Stomach (tissue), 19 donors: ENCODE results near the gene FERMT3. TPM values are rescaled to one million over a fixed set of nuclear protein-coding genes. Genes with fewer than 3 reads are reported as not detected.
A peak's percentile ranks its signal among the peaks of the same experiment; 100 is the strongest.
"Not testable (repeated sequence)": the region's sequence is repeated elsewhere in the genome, so short reads cannot be mapped to it uniquely, and the experiment has no call there.

Experiments used
- DNase-seq, 2 donors: peaks; one replicate each; pipeline versions ENCODE4 v3.0.0 to v3.0.0-alpha.2; 2013 to 2019
- H3K27ac ChIP-seq, 5 donors: fragments of 200-600 bp in 4 of 5; sonication (generic) in 4 of 5; one replicate each; pipeline ENCODE4 v1.5.1; 2013 to 2019; ENCODE audit warnings: mild to moderate bottlenecking in 1 of 5, moderate library complexity in 1 of 5
- H3K27me3 ChIP-seq, 3 donors: fragments of 200-600 bp; sonication (generic); one replicate each; pipeline ENCODE4 v1.5.1; 2017 to 2019; ENCODE audit warnings: mixed run types in 1 of 3
- H3K36me3 ChIP-seq, 4 donors: fragments of 200-600 bp; sonication (generic); 1 replicate in 3 of 4; 2 replicates in 1 of 4; pipeline ENCODE4 v1.5.1; 2016 to 2019
- H3K4me1 ChIP-seq, 4 donors: fragments of 200-600 bp; sonication (generic); one replicate each; pipeline ENCODE4 v1.5.1; 2016 to 2019
- H3K4me3 ChIP-seq, 4 donors: fragments of 200-600 bp; sonication (generic) in 3 of 4; one replicate each; pipeline ENCODE4 v1.5.1; 2016 to 2019; ENCODE audit warnings: mild to moderate bottlenecking in 1 of 4
- H3K9me3 ChIP-seq, 4 donors: fragments of 200-600 bp; sonication (generic); one replicate each; pipeline ENCODE4 v1.5.1; 2016 to 2019
- EP300 ChIP-seq: sonication (generic); formaldehyde crosslinking; IDR thresholded peaks from one replicate; pipeline ENCODE4 v1.6.1; 2017; ENCODE audit warnings: antibody characterized with exemption
- POLR2A ChIP-seq, 4 donors: fragments of 450-650 bp; IDR thresholded peaks; one replicate each; pipeline ENCODE4 v1.6.1; 2016; ENCODE audit warnings: antibody characterized with exemption in 4 of 4, control low read depth in 2 of 4, mild to moderate bottlenecking in 1 of 4, moderate library complexity in 1 of 4
- POLR2AphosphoS5 ChIP-seq, 3 donors: sonication (generic); formaldehyde crosslinking; IDR thresholded peaks; one replicate each; pipeline ENCODE4 v1.6.1; 2016; ENCODE audit warnings: antibody characterized with exemption in 3 of 3
- WGBS, 5 donors: extraction: QIAGEN DNeasy Blood & Tissue Kit in 3 of 5; methylation state at CpG; one replicate each; pipeline versions ENCODE4 v1.1.5 to v1.1.7; 2013 to 2018; 5-methylcytosine and 5-hydroxymethylcytosine counted together
- intact Hi-C: fragments of 100-400 bp; cut with DNase I; formaldehyde crosslinking; loops from one replicate; pipeline ENCODE4 v1.15.1; 2023; ENCODE audit warnings: low total_unique reads
- long read RNA-seq, 10 donors: transcript quantifications; one replicate each; lab custom pipeline, GENCODE V29; 2026
- polyA plus RNA-seq, 3 donors: library from polyadenylated mRNA; stranded (reverse); fragments of 200-250 nt; gene quantifications; one replicate each; pipeline ENCODE4 v1.2.3, GENCODE V29; 2013
- total RNA-seq, 5 donors: library from RNA; depleted of rRNA; stranded (reverse); fragments of >200 nt; gene quantifications; one replicate each; pipeline versions ENCODE4 v1.1.0 to v1.2.3, GENCODE V29; 2014 to 2016
- TF ChIP-seq, protein P1 (sequence below), 7 experiments: fragments of 450-650 bp in 4 of 7; fragments of 200-600 bp in 3 of 7; sonication (generic) in 3 of 7; IDR thresholded peaks; one replicate each; pipeline ENCODE4 v1.5.1; 2016 to 2019; ENCODE audit warnings: antibody characterized with exemption in 7 of 7, control low read depth in 2 of 7, mild to moderate bottlenecking in 1 of 7
- donor health status: healthy with polysubstance abuse.
- donor health status: Bipolar disorder and iron deficiency.
- donor health status: healthy.

FERMT3 gene
- 10 to 100 TPM; 11.9 to 30.3 (median 17.9) TPM for total RNA-seq
- 10 to 100 TPM; 12.4 to 31.9 (median 19.5) TPM for polyA plus RNA-seq
- long read RNA-seq, donor 1: 0 reads
- long read RNA-seq, donor 2, partial matches to known transcripts: 0 of 2 reads
- long read RNA-seq, donor 2, other reads (novel, unspliced or antisense): 0 of 2 reads
- long read RNA-seq, donor 3: 0 reads
- long read RNA-seq, donor 4: 0 reads
- long read RNA-seq, donor 5, partial matches to known transcripts: 117 of 127 reads
- long read RNA-seq, donor 5, other reads (novel, unspliced or antisense): 9 of 127 reads
- long read RNA-seq, donor 6: 0 reads
- long read RNA-seq, donor 7, partial matches to known transcripts: 6 of 7 reads
- long read RNA-seq, donor 7, other reads (novel, unspliced or antisense): 0 of 7 reads
- long read RNA-seq, donor 8: 0 reads
- long read RNA-seq, donor 9, partial matches to known transcripts: 33 of 34 reads
- long read RNA-seq, donor 9, other reads (novel, unspliced or antisense): 0 of 34 reads
- long read RNA-seq, donor 10: 0 reads

DNA sequence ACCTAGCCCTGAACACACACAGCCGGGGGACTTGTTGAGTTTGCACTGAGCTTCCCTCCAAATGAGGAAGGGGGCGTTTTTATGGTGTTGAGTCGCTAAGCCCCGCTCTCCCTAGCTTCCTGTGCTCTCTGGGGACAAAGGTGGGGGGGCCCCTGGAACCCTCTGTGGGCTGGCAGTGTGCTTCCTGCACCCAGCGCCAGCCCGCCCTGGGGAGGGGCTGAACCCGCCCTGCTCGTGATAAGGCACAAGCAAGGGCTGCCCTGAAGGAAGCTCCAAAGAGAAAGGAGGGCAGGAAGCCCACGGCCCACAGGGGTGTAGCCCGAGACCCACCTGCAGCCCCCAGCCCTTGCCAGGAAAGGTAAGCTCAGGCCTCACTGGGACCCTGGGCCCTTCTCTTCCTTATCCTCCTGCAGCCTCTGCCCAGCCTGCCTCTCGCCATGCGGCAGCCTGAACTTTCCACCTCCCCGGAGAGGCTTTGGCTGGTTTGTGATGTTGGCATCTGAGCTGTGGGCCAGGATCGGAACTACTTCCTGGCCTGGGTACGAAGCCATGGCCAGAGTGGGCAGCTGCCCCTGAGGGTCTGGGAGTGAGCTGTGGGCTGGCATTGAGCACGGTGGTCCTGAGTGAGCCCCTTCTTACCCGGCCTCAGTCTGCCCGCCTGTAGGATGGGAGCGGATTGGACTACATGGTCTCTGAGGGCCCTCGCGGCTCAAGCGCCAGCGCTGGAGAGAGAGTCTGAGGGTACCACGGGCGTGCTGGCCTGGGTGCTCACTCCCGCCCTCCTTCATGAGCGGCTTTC, at the start of gene FERMT3:
TSS of gene FERMT3 (plus strand) at position 265 of the 799 bp plus-strand sequence. CDS start 644 bp downstream, outside the sequence.
- peak; percentile 83 to 87 for DNase-seq
- Histone ChIP-seq H3K4me1 (peaks cover 41 to 58% (median 49%) of the 10 kb centered on the region in 4 donors), H3K4me3 (peak within 1 kb of the TSS; percentile 38 to 52 (median 48)), H3K9me3 (no peaks in the 10 kb centered on the region), H3K36me3 (peaks cover 27 to 70% (median 52%) of the 10 kb centered on the region in 4 donors), H3K27me3 (no peaks in the 10 kb centered on the region), H3K27ac (peak within 1 kb of the TSS; percentile 57 to 91 (median 86))
- 29 to 63% (median 39%) methylated on average over 14 to 27 of the region's 27 CpGs for WGBS, 5 donors
- intact Hi-C loops: loop anchor here (10.0 kb wide), 1 partner anchor 88 kb away; the partner anchor contains the start of gene KCNK4
- TF ChIP-seq POLR2AphosphoS5 (IDR thresholded peaks at IDR 0.05) (peak in 2 of 3 donors; percentile 43 to 77), POLR2A (IDR thresholded peaks at IDR 0.05) (no peak), EP300 (no peak)

DNA sequence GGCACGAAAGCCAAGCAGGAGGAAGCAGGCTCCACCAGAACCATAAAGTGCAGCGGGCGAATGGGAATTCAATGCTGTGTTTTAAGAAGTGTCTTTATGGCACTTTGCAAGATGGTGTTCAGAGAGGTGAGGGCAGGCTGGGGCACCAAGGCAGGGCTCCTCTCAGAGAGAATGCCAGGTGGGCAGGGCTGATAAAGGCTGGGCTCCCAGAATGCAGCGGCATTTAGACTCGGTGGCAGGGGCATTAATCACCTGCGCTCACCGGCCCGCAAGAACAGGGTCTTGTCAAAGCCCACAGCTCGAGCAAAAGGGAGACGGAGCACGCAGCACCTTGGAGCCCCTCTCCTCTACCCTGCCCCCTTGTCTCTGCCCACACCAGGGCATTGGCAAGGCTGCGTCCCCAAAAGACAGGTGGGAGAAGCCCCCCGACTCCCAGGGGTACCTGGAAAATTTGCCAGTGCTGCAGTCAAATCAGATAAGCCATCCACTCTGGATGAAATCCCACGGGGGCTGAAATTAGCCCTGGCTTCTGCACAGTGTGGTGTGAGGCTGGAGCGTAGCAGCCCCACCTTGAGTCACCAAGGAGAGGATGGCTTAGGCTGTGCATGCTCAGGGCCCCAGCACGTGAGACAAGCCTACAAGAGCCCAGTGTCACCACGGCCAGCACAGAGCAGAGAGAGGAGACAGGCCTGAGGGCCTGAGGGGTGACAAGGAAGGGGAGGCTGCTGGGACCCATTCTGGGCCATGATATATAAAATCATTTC, 48.7 kb upstream of the FERMT3 start:
- no peak for DNase-seq
- Histone ChIP-seq H3K27me3 (no peaks in the 10 kb centered on the region), H3K4me1 (peaks cover 0 to 10% (median 6%) of the 10 kb centered on the region in 4 donors), H3K9me3 (no peaks in the 10 kb centered on the region), H3K36me3 (no peaks in the 10 kb centered on the region), H3K4me3 (no peak overlapping the region), H3K27ac (no peak overlapping the region)
- intact Hi-C loops: no loop called here
- TF ChIP-seq POLR2AphosphoS5 (IDR thresholded peaks at IDR 0.05): no peak
- TF ChIP-seq EP300: no peak
- TF ChIP-seq, protein P1, sequence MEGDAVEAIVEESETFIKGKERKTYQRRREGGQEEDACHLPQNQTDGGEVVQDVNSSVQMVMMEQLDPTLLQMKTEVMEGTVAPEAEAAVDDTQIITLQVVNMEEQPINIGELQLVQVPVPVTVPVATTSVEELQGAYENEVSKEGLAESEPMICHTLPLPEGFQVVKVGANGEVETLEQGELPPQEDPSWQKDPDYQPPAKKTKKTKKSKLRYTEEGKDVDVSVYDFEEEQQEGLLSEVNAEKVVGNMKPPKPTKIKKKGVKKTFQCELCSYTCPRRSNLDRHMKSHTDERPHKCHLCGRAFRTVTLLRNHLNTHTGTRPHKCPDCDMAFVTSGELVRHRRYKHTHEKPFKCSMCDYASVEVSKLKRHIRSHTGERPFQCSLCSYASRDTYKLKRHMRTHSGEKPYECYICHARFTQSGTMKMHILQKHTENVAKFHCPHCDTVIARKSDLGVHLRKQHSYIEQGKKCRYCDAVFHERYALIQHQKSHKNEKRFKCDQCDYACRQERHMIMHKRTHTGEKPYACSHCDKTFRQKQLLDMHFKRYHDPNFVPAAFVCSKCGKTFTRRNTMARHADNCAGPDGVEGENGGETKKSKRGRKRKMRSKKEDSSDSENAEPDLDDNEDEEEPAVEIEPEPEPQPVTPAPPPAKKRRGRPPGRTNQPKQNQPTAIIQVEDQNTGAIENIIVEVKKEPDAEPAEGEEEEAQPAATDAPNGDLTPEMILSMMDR (IDR thresholded peaks at IDR 0.05): no peak
- TF ChIP-seq POLR2A (IDR thresholded peaks at IDR 0.05): no peak
- WGBS, 5 donors: 80 to 93% (median 87%) methylated on average over 9 to 17 of the region's 17 CpGs

DNA sequence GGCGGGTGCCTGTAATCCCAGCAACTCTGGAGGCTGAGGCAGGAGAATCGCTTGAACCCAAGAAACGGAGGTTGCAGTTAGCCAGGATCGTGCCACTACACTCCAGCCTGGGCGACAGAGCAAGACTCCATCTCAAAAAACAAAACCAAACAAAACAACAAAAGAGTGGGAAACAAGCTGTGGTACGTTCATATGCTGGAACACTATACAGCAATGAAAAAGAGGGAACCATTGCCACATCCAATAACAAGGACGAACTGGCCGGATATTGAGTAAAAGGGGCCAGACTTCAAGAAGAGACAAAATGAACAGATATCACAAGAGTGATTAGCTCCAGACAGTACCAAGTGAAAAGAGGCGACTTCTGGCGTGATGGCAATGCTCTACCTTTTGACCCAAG, 45.5 kb upstream of the FERMT3 start:
- peaks cover 12 to 16% (median 14%) of the 10 kb centered on the region in 4 donors for H3K4me1 ChIP-seq
- no peak for TF ChIP-seq POLR2A (IDR thresholded peaks at IDR 0.05)
- H3K9me3 ChIP-seq: no peaks in the 10 kb centered on the region
- WGBS, 5 donors: 91 to 98% (median 96%) methylated on average over 10 of the region's 10 CpGs
- DNase-seq: no peak
- intact Hi-C loops: no loop called here
- H3K36me3 ChIP-seq: no peaks in the 10 kb centered on the region
- no peaks in the 10 kb centered on the region for H3K27me3 ChIP-seq
- no peak overlapping the region for H3K4me3 ChIP-seq
- no peak overlapping the region for H3K27ac ChIP-seq

DNA sequence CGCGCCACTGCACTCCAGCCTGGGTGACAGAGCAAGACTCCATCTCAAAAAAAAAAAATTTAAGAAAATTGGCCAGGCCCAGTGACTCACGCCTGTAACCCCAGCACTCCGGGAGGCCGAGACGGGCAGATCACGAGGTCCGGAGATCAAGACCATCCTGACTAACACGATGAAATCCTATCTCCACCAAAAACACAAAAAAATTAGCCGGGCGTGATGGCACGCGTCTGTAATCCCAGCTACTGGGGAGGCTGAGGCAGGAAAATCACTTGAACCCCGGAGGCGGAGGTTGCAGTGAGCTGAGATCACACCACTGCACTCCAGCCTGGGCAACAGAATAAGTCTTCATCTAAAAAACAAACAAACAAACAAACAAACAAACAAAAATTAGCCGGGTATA, 43.8 kb upstream of the FERMT3 start:
- H3K4me1 ChIP-seq: peaks cover 12 to 26% (median 25%) of the 10 kb centered on the region in 4 donors
- DNase-seq, intact Hi-C loops, H3K4me3 ChIP-seq, H3K9me3 ChIP-seq, H3K27ac ChIP-seq, H3K36me3 ChIP-seq, H3K27me3 ChIP-seq: not testable (repeated sequence)
- WGBS, 5 donors: 92 to 94% (median 93%) methylated on average over 16 of the region's 16 CpGs

DNA sequence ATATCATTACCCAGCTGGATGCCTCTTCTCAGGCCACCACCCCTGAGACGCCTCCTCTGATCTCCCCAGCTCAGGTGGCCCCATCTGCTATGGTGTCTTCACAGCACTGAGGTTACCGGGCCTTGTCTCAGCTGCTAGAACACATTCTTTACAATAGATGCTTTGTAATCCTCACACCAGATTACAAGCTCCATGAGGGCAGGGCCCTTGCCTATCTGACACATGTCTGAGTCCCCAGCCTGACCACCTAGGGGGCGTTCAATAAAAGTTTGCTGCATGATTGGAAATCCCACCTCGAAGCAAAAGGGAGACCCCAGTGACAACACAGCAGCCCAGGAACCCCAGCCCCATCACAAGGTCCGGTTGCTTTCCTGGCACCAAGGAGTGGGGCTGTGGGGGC, 42.6 kb upstream of the FERMT3 start:
- TF ChIP-seq POLR2A (IDR thresholded peaks at IDR 0.05) (no peak), EP300 (no peak), POLR2AphosphoS5 (IDR thresholded peaks at IDR 0.05) (no peak)
- TF ChIP-seq, protein P1 (IDR thresholded peaks at IDR 0.05): no peak
- intact Hi-C loops: no loop called here
- peaks cover 12 to 26% (median 25%) of the 10 kb centered on the region in 4 donors for H3K4me1 ChIP-seq
- WGBS, 5 donors: 94 to 98% (median 94%) methylated on average over 5 of the region's 5 CpGs
- H3K27ac ChIP-seq: peak overlapping the region in 2 of 5 donors; percentile 85 to 90
- no peaks in the 10 kb centered on the region for H3K27me3 ChIP-seq
- H3K4me3 ChIP-seq: no peak overlapping the region
- no peak for DNase-seq
- H3K36me3 ChIP-seq: no peaks in the 10 kb centered on the region
- H3K9me3 ChIP-seq: no peaks in the 10 kb centered on the region
